HL-60/S4 treated with retinoic acid at 250 ng/mL for 4 days and 3 days (cell line): ENCODE results near the gene XPO1.
"Not testable (repeated sequence)": the region's sequence is repeated elsewhere in the genome, so short reads cannot be mapped to it uniquely, and the experiment has no call there.

Source experiments
- in situ Hi-C: fragments of 300-500 bp; cut with MboI; formaldehyde crosslinking; loops from 2 replicates; pipeline ENCODE4 v1.7.0; 2022; ENCODE audit warnings: low sequenced_read_pairs

Gene XPO1, protein sequence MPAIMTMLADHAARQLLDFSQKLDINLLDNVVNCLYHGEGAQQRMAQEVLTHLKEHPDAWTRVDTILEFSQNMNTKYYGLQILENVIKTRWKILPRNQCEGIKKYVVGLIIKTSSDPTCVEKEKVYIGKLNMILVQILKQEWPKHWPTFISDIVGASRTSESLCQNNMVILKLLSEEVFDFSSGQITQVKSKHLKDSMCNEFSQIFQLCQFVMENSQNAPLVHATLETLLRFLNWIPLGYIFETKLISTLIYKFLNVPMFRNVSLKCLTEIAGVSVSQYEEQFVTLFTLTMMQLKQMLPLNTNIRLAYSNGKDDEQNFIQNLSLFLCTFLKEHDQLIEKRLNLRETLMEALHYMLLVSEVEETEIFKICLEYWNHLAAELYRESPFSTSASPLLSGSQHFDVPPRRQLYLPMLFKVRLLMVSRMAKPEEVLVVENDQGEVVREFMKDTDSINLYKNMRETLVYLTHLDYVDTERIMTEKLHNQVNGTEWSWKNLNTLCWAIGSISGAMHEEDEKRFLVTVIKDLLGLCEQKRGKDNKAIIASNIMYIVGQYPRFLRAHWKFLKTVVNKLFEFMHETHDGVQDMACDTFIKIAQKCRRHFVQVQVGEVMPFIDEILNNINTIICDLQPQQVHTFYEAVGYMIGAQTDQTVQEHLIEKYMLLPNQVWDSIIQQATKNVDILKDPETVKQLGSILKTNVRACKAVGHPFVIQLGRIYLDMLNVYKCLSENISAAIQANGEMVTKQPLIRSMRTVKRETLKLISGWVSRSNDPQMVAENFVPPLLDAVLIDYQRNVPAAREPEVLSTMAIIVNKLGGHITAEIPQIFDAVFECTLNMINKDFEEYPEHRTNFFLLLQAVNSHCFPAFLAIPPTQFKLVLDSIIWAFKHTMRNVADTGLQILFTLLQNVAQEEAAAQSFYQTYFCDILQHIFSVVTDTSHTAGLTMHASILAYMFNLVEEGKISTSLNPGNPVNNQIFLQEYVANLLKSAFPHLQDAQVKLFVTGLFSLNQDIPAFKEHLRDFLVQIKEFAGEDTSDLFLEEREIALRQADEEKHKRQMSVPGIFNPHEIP (N-terminal part only)

DNA sequence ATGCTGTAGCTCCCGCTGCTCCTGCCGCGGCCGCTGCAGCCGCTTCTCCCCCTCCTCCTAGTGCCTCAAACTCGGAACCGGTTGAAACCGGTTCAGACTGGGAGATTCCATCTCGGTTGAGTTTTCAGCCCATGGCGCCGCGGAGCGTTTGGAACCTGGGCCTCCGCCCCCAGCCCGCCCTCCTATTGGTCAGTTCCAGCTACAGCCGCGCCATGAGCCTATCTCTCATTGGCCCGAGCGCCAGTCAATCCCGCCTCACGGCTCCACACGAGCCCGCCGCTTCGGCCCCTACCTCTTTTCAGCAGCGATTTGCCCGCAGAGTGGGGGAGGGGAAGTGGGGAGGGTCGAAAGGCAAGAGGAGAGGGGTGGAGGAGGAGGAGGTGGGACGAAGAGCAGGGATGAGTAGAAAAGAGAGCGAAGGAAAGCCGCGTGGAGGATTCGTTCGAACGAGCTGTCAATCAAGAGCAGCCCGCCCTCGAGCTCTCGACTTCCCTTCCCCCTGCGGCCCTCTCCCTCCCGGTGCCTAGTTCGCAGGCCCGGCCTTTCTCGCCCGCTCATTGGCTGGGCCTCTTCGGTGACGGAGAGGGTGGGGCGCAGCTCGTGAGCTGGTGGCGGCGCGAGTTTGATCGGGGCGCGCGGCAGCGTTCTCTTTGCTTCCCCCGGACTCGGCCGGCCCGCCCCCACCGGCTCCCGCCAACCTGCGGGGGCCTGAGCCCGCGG is at the start of gene XPO1:
Gene XPO1, minus strand, starts transcription at position 157 of the 720 bp plus-strand sequence. CDS start 4,459 bp downstream, outside the sequence.
- in situ Hi-C loops: no loop called here

GRCh38 chr2:61586928-61587327 is 48.8 kb upstream of the XPO1 start:
- in situ Hi-C loops: not testable (repeated sequence)

GRCh38 chr2:61585383-61585782 is 47.2 kb upstream of the XPO1 start:
- in situ Hi-C loops: no loop called here

DNA sequence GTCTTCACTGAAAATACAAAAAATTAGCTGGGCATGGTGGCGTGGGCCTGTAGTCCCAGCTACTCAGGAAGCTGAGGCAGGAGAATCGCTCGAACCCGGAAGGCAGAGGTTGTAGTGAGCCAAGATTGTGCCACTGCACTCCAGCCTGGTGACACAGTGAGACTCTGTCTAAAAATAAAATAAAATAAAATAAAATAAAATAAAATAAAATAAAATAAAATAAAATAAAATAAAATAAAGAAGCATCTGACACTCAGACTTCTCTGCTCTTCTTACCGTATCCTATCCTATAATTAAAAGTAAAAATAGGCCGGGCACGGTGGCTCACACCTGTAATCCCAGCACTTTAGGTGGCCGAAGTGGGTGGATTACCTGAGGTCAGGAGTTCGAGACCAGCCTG is 46.2 kb upstream of the XPO1 start:
- in situ Hi-C loops: not testable (repeated sequence)

- in situ Hi-C loops: no loop called here
These were observed 44.0 kb upstream of the XPO1 start for GRCh38 chr2:61582165-61582564.

DNA sequence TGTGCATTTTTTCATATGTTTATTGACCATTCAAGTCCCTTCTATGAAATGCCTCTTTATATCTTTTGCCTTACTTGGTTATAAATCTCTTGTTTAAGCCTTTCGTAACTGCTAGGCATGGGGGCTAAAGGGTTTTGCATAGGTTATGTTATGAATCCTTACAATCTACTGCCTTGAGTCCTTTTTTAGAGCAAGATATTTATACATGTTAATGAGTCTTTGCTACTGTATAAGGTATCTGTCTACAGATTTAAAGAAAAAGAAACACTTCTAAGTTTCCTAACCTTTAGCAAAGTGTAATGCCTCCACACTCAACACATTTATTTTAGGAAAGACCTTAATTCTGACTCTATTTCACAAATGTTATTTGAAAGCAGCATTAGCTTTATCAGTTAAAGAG is 43.6 kb upstream of the XPO1 start:
- in situ Hi-C loops: no loop called here

GRCh38 chr2:61575447-61575859 is 37.3 kb upstream of the XPO1 start:
- in situ Hi-C loops: no loop called here

- in situ Hi-C loops: no loop called here
These were observed 28.4 kb upstream of the XPO1 start for GRCh38 chr2:61566566-61566965.

GRCh38 chr2:61562615-61563014 is 24.5 kb upstream of the XPO1 start:
- in situ Hi-C loops: no loop called here

- in situ Hi-C loops: no loop called here
These were observed 20.0 kb upstream of the XPO1 start for GRCh38 chr2:61558160-61558559.

- in situ Hi-C loops: no loop called here
These were observed 19.2 kb upstream of the XPO1 start for GRCh38 chr2:61557381-61557780.

DNA sequence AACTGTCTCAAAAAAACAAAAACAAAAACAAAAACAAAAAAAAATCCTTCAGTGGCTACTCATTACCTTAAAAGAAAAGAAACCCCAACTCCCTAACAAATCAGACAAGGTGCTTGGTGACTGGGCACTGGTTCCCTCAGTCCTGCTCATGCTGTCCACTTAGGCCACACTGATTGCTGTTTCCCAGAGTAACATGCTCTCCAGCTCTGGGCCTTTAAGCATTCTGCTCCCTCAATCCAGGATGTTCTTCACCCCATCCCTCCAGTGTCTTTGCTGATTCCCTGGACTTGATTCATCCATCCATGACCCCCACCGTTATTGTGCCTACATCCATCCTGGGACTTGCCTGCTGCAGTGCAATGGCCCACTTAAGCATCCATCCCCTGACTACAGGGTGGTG is 16.4 kb upstream of the XPO1 start:
- in situ Hi-C loops: no loop called here

DNA sequence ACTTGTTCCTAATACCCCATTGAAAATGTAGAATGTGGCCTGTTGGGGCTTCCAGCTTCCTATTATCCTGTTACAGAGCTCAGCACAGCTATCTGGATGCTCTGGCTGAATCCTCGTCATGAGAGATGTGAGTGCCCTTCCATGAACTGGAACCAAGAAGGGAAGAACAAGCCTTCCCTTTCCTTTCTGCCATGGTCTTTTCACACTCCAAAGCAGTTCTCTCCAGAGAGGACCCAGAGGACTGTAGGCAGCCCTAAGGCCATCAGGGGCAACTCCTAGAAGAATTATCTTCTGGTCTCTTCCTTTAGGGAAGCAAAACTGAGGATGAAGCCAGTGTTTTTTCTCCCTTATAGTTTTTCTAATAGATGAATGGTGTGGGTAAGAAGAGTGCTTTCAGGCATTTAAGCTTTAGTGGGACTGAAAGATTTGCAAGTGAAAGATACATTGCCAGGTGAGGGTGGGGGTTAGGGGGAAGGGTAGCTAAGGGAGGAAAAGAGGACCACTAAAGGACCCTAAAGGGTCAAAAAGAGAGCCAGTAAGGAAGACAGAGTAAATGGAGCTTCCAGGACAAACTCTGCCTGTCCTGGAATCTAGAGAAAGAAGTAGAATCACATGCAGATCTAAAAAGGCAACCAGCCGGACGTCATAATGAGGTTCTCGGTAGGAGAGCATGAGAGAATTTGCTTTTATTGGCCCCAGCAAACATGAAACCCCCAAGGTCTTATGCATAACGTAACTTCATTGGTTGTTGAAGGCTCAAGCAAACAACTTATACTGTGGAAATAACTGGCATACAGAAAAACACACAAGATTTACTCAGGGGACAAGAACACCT is 12.4 kb upstream of the XPO1 start:
- in situ Hi-C loops: no loop called here

DNA sequence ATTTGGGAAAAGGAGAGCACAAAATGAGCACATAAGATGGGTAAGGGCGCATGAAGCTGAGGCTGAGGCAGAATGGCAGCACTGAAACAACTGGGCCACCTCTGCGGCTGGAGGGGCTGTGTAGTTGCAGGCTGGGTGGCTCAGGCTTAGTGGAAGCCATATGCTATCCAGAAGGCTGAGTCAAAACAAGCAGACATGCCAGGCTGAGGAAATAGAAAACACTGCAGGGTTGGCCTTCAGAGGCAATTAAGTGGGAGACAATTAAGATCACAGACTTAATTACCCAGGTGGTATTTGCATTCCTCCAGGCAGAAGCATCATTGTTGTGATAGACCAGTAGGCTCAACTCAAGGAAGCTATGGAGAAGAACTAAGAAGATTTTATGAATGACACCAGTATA is 11.4 kb upstream of the XPO1 start:
- in situ Hi-C loops: no loop called here

DNA sequence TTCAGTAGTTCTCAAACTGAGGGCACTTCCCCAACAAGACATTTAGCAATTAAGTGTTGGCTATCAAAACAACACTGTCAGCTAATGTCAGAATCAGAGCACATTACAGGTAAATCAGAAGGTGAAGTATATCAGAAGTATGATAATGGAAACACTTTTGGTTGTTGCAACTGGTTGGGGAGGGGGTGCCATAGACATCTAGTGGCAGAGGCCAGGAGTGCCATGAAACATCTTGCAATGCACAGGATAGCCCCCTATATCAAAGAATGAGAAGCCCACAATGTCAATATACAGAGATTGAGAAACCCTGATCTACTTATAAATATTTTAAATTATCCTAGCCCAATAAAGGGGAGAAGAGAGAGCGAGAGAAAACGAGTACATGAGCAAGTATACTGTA is 4.9 kb upstream of the XPO1 start:
- in situ Hi-C loops: no loop called here

DNA sequence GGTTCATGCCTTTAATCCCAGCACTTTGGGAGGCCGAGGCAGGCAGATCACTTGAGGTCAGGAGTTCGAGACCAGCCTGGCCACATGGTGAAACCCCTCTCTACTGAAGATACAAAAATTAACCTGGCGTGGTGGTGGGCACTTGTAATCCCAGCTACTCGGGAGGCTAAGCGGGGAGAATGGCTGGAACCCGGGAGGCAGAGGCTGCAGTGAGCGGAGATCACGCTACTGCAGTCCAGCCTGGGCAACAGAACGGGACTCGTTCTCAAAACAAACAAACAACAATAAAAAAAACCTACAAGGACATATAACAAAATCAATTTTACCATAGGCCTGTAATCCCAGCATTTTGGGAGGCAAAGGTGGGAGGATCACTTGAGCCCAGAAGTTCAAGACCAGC is 2.0 kb upstream of the XPO1 start:
- in situ Hi-C loops: not testable (repeated sequence)

DNA sequence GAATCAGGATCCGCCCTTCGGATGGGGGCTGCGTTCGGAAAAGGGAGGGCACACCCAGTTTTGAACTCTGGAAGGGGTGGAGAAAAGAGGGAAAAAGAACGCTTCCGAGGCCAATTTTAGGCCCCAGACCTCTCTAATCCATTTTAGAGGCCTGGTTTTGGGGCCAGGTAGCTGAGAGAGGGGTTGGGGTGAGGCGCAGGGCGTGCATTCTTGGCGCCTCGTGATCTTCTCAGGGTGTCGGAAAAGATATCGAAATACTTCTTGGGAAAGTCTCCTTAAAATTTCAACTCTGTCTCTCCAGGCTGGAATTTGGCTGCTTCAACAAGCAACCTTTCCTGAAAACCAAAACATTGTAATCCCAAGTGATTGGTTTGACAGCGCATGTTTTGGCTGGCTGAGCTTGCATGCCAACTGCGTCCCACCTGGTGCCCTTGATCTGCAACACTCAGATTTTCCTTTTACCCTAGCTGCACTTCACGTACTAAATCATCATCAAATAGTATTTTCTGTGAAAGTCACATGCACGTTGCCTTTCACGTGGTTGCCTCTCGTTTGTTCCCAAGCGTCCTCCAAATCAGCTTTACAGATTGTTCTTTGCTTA is 864 bp upstream of the XPO1 start:
- in situ Hi-C loops: no loop called here

GRCh38 chr2:61537950-61538199 is 281 bp downstream of the XPO1 start:
- in situ Hi-C loops: no loop called here

DNA sequence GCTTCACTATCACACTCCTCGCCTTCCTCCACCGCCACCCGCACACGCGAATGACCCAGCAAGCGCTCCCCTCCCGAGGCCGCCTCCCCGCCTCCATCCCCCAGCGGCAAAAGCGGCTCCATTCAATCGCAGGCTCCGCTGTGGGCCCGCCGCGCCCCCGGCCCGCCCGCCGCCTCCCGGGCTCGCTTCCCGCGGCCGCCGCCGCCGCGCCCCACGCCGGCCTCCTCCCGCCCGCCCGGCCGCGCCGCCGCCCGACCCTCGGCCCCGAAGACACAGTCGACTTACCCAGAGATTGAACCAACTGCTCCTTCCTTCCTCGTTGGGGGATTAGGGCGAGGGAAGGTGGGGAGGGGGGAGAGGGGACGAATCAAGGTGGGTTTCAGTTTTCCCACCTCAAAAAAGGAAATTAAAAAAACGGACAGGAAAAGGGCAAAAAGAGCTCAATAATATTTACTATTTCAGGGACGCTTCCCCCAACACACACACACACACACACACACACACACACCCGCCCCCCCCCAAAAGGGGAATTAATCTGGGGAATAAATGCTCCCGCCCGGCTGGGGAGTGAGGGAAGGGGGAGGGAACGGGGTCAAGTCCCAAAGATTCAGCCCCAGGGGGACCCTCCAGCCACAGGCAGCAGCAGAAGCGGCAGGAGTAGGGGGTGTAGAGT is 743 bp downstream of the XPO1 start:
- in situ Hi-C loops: no loop called here
